ENCODE results near the gene PXDN.

The PXDN gene

GRCh38 chr2:1678609-1679008 is 65.7 kb downstream of the PXDN start:
- no peak for TF ChIP-seq FOXP2 (optimal IDR thresholded peaks at IDR 0.05; ENCODE audit: control extremely low read depth, extremely low read length, insufficient read depth)
- no peak for TF ChIP-seq EZH2 (IDR thresholded peaks at IDR 0.05)
- TF ChIP-seq POLR2AphosphoS5 (IDR thresholded peaks at IDR 0.05; ENCODE audit: borderline replicate concordance, low read depth, low read length): no peak
- Histone ChIP-seq H3K36me3 (ENCODE audit: insufficient read depth, low read length) (peaks cover 91% of the 10 kb centered on the region), H3K27ac (no peak overlapping the region)

GRCh38 chr2:1677821-1678165 is 66.5 kb downstream of the PXDN start:
- peaks cover 91% of the 10 kb centered on the region for H3K36me3 ChIP-seq (ENCODE audit: insufficient read depth, low read length)
- H3K9me3 ChIP-seq (ENCODE audit: low read depth, low read length): no peaks in the 10 kb centered on the region
- no peak overlapping the region for H3K9ac ChIP-seq (ENCODE audit: insufficient read length)
- TF ChIP-seq POLR2AphosphoS5 (IDR thresholded peaks at IDR 0.05; ENCODE audit: borderline replicate concordance, low read depth, low read length): no peak
- no peak for TF ChIP-seq EZH2 (IDR thresholded peaks at IDR 0.05)
- no peak for DNase-seq (ENCODE audit: low read depth, low spot score)
- no peak overlapping the region for H3K4me3 ChIP-seq
- H3K27ac ChIP-seq: no peak overlapping the region

More at GRCh38 chr2:1678609-1679008, 65.7 kb downstream of the PXDN start:
- no peak overlapping the region for H3K4me3 ChIP-seq
- no peaks in the 10 kb centered on the region for H3K9me3 ChIP-seq (ENCODE audit: low read depth, low read length)
- no peak overlapping the region for H3K9ac ChIP-seq (ENCODE audit: insufficient read length)
- DNase-seq (ENCODE audit: low read depth, low spot score): no peak

GRCh38 chr2:1676913-1677820 is 67.1 kb downstream of the PXDN start:
- Histone ChIP-seq H3K4me3 (no peak overlapping the region), H3K9me3 (ENCODE audit: low read depth, low read length) (no peaks in the 10 kb centered on the region), H3K27ac (no peak overlapping the region), H3K36me3 (ENCODE audit: insufficient read depth, low read length) (peaks cover 97% of the 10 kb centered on the region), H3K9ac (ENCODE audit: insufficient read length) (no peak overlapping the region)
- TF ChIP-seq FOXP2 (optimal IDR thresholded peaks at IDR 0.05; ENCODE audit: control extremely low read depth, extremely low read length, insufficient read depth) (no peak), POLR2AphosphoS5 (IDR thresholded peaks at IDR 0.05; ENCODE audit: borderline replicate concordance, low read depth, low read length) (no peak), EZH2 (IDR thresholded peaks at IDR 0.05) (no peak)
- no peak for DNase-seq (ENCODE audit: low read depth, low spot score)

GRCh38 chr2:1676091-1676912 is 68.0 kb downstream of the PXDN start:
- no peak overlapping the region for H3K9ac ChIP-seq (ENCODE audit: insufficient read length)
- H3K9me3 ChIP-seq (ENCODE audit: low read depth, low read length): no peaks in the 10 kb centered on the region
- no peak overlapping the region for H3K27ac ChIP-seq
- H3K36me3 ChIP-seq (ENCODE audit: insufficient read depth, low read length): peaks cover 98% of the 10 kb centered on the region
- TF ChIP-seq FOXP2 (optimal IDR thresholded peaks at IDR 0.05; ENCODE audit: control extremely low read depth, extremely low read length, insufficient read depth) (no peak), POLR2AphosphoS5 (IDR thresholded peaks at IDR 0.05; ENCODE audit: borderline replicate concordance, low read depth, low read length) (no peak), EZH2 (IDR thresholded peaks at IDR 0.05) (no peak)
- DNase-seq (ENCODE audit: low read depth, low spot score): no peak
- H3K4me3 ChIP-seq: no peak overlapping the region

- no peak for TF ChIP-seq FOXP2 (optimal IDR thresholded peaks at IDR 0.05; ENCODE audit: control extremely low read depth, extremely low read length, insufficient read depth)
- TF ChIP-seq EZH2 (IDR thresholded peaks at IDR 0.05): no peak
- no peak for TF ChIP-seq POLR2AphosphoS5 (IDR thresholded peaks at IDR 0.05; ENCODE audit: borderline replicate concordance, low read depth, low read length)
- DNase-seq (ENCODE audit: low read depth, low spot score): no peak
- H3K36me3 ChIP-seq (ENCODE audit: insufficient read depth, low read length): peaks cover 100% of the 10 kb centered on the region
Observed at GRCh38 chr2:1675633-1676032, 68.7 kb downstream of the PXDN start.

GRCh38 chr2:1674766-1675397 is 69.4 kb downstream of the PXDN start:
- no peak for DNase-seq (ENCODE audit: low read depth, low spot score)
- H3K9ac ChIP-seq (ENCODE audit: insufficient read length): no peak overlapping the region
- H3K9me3 ChIP-seq (ENCODE audit: low read depth, low read length): no peaks in the 10 kb centered on the region
- no peak overlapping the region for H3K4me3 ChIP-seq
- peaks cover 99% of the 10 kb centered on the region for H3K36me3 ChIP-seq (ENCODE audit: insufficient read depth, low read length)
- no peak overlapping the region for H3K27ac ChIP-seq
- TF ChIP-seq POLR2AphosphoS5 (IDR thresholded peaks at IDR 0.05; ENCODE audit: borderline replicate concordance, low read depth, low read length): no peak
- no peak for TF ChIP-seq EZH2 (IDR thresholded peaks at IDR 0.05)

More at GRCh38 chr2:1675633-1676032, 68.7 kb downstream of the PXDN start:
- no peak overlapping the region for H3K9ac ChIP-seq (ENCODE audit: insufficient read length)
- no peak overlapping the region for H3K27ac ChIP-seq
- H3K4me3 ChIP-seq: no peak overlapping the region
- H3K9me3 ChIP-seq (ENCODE audit: low read depth, low read length): no peaks in the 10 kb centered on the region

GRCh38 chr2:1674276-1674675 is 70.0 kb downstream of the PXDN start:
- no peak overlapping the region for H3K4me3 ChIP-seq
- H3K9me3 ChIP-seq (ENCODE audit: low read depth, low read length): no peaks in the 10 kb centered on the region
- no peak for TF ChIP-seq EZH2 (IDR thresholded peaks at IDR 0.05)
- no peak for TF ChIP-seq FOXP2 (optimal IDR thresholded peaks at IDR 0.05; ENCODE audit: control extremely low read depth, extremely low read length, insufficient read depth)
- no peak for TF ChIP-seq POLR2AphosphoS5 (IDR thresholded peaks at IDR 0.05; ENCODE audit: borderline replicate concordance, low read depth, low read length)
- no peak for DNase-seq (ENCODE audit: low read depth, low spot score)
- H3K27ac ChIP-seq: no peak overlapping the region
- peaks cover 97% of the 10 kb centered on the region for H3K36me3 ChIP-seq (ENCODE audit: insufficient read depth, low read length)
- H3K9ac ChIP-seq (ENCODE audit: insufficient read length): no peak overlapping the region
